ENCODE data around the gene CX3CL1. TPM values are rescaled to one million over a fixed set of nuclear protein-coding genes. Genes with fewer than 3 reads are reported as not detected.
A peak's percentile ranks its signal among the peaks of the same experiment; 100 is the strongest.

The CX3CL1 gene
- 23.4 and 57.3 TPM in 2 replicates for total RNA-seq (2016; rRNA removed; fragmentation: Illumina TruSeq; extraction: Trizol)
- total RNA-seq (2016; cell fraction: cytosol; rRNA removed; fragmentation: Illumina TruSeq; extraction: Trizol; ENCODE audit: low read depth), result 7.3 and 8.2 TPM in 2 replicates
- total RNA-seq (2016; cell fraction: insoluble cytoplasmic fraction; rRNA removed; fragmentation: Illumina TruSeq; extraction: Trizol), result 21.6 and 59.9 TPM in 2 replicates
- 22.2 and 22.7 TPM in 2 replicates for total RNA-seq (2016; cell fraction: membrane; rRNA removed; fragmentation: Illumina TruSeq; extraction: Trizol)
- total RNA-seq (2016; cell fraction: nucleus; rRNA removed; fragmentation: Illumina TruSeq; extraction: Trizol), result 62.3 and 70.4 TPM in 2 replicates
- polyA plus RNA-seq (2011; rRNA removed), result 60.8 and 96.8 TPM in 2 replicates
- 56.4 and 56.5 TPM in 2 replicates for polyA plus RNA-seq (2011; cell fraction: cytosol; rRNA removed)
- 79.9 and 86.1 TPM in 2 replicates for polyA plus RNA-seq (2011; cell fraction: nucleus; rRNA removed)
- polyA plus RNA-seq (2012), result 41.7 and 72.2 TPM in 2 replicates
- polyA plus RNA-seq (2016; cell fraction: cytosol; fragmentation: Illumina TruSeq; extraction: Trizol; ENCODE audit: low read depth), result 7.2 and 7.4 TPM in 2 replicates
- 27.9 and 36.9 TPM in 2 replicates for polyA plus RNA-seq (2016; cell fraction: insoluble cytoplasmic fraction; fragmentation: Illumina TruSeq; extraction: Trizol; ENCODE audit: low read depth)
- polyA plus RNA-seq (2016; cell fraction: membrane; fragmentation: Illumina TruSeq; extraction: Trizol; ENCODE audit: low read depth), result 15.0 and 15.2 TPM in 2 replicates
- 134 and 147 TPM in 2 replicates for polyA plus RNA-seq (2016; cell fraction: nucleus; fragmentation: Illumina TruSeq; extraction: Trizol; ENCODE audit: insufficient read depth, low read depth)
- polyA minus RNA-seq (2011; rRNA and poly(A)+ RNA removed; ENCODE audit: low replicate concordance), result 0.19 and 92.7 TPM in 2 replicates
- polyA minus RNA-seq (2011; cell fraction: cytosol; rRNA and poly(A)+ RNA removed), result 36.8 and 44.2 TPM in 2 replicates
- 38.0 and 38.2 TPM in 2 replicates for polyA minus RNA-seq (2011; cell fraction: nucleus; rRNA and poly(A)+ RNA removed)
- percentile 97 among the genes with signal in this experiment for Bru-seq, nascent RNA
- percentile 97 among the genes with signal in this experiment for BruChase-seq, experiment 1, labeled RNA remaining after a 6-hour chase
- percentile 99 among the genes with signal in this experiment for BruChase-seq, experiment 2, labeled RNA remaining after a 2-hour chase
- long read RNA-seq, experiment 1, transcript CX3CL1-201 (3 exons, 3,321 nt), result major isoform, 18 of 53 reads
- long read RNA-seq, experiment 1, partial matches to known transcripts, result 35 of 53 reads
- long read RNA-seq, experiment 1, other reads (novel, unspliced or antisense), result 0 of 53 reads
- long read RNA-seq, experiment 2, full-length matches to known transcripts, result 212 of 376 reads
- long read RNA-seq, experiment 2, partial matches to known transcripts, result 2 of 376 reads
- long read RNA-seq, experiment 2, other reads (novel, unspliced or antisense), result 162 of 376 reads

GRCh38 chr16:57372372-57373116, at the start of gene CX3CL1:
TSS of gene CX3CL1 (plus strand) at chr16:57372490. CDS start at chr16:57372569, 79 bp downstream.
- Histone ChIP-seq H3K36me3 (replicated peaks in 1 of 2; ENCODE audit: control insufficient read depth in 1 of 2, insufficient read depth in 2 of 2, low read length in 2 of 2) (peaks cover 3 to 11% of the 10 kb centered on the region in 2 experiments; a peak in 2 of 5 replicates), H3K27me3 (ENCODE audit: control insufficient read depth in 1 of 2, insufficient read depth in 2 of 2, low read length in 2 of 2) (no peaks in the 10 kb centered on the region; a peak in 1 of 5 replicates), H3K4me2 (ENCODE audit: low read depth, low read length) (peak within 1 kb of the TSS; percentile 98), H3K4me1 (ENCODE audit: insufficient read depth, low read length) (peaks cover 62% of the 10 kb centered on the region), H4K20me1 (ENCODE audit: insufficient read depth, low read length) (peaks cover 4% of the 10 kb centered on the region; the same call in 1 of the 2 replicates), H3K9ac (ENCODE audit: insufficient read depth, low read depth, low read length) (peak within 1 kb of the TSS; percentile 96), H2AFZ (ENCODE audit: low read length) (no peak within 1 kb of the TSS), H3K4me3 (replicated peaks in 1 of 3; ENCODE audit: insufficient read depth in 1 of 3, low read depth in 2 of 3, low read length in 3 of 3) (peak within 1 kb of the TSS; percentile 81 to 95 (median 84)), H3K9me3 (ENCODE audit: low read length) (no peaks in the 10 kb centered on the region), H3K27ac (ENCODE audit: extremely low read length, insufficient read depth, low read length) (peak within 1 kb of the TSS; percentile 99), H3K79me2 (ENCODE audit: insufficient read depth, low read length) (peaks cover 43% of the 10 kb centered on the region)
- peak; percentile 83 for ATAC-seq
- ChIA-PET CTCF (ENCODE audit: low intra/inter-chr PET ratio, low total read pairs) (interaction anchor here (1.2 to 2.3 kb wide), 2 partner anchors 45 to 72 kb away, joined by 4 to 7 read pairs; no protein-coding TSS in a partner anchor), POLR2A (interaction anchor here (0.6 to 7.7 kb wide), 54 partner anchors 9 to 765 kb away, joined by 3 to 303 read pairs (median 6); partner anchors contain the start of genes ARL2BP, CCL17, CETP and CFAP20)
- intact Hi-C loops (cut with micrococcal nuclease; ENCODE audit: unreplicated experiment), result loop anchor here (1.0 to 2.0 kb wide), 3 partner anchors 44 to 72 kb away; no protein-coding TSS in a partner anchor
- peak; percentile 100 for FAIRE-seq
- in situ Hi-C loops (cut with HindIII; ENCODE audit: extremely low pct_ligation_motif_present, low pct_unique_long_range_greater_than_20kb), result loop anchor here (5.0 kb wide), 1 partner anchor 70 kb away; no protein-coding TSS in a partner anchor
- DNase-seq (ENCODE audit: low spot score), result peak; percentile 99
- 0% methylated on average over 14 of the region's 23 CpGs for WGBS (ENCODE audit: low lambda C conversion rate)
- no TSS peak for BruUV-seq (replicated peaks)
- TF ChIP-seq ZBTB7A (CRISPR knock-in tag; IDR thresholded peaks at IDR 0.05), result peak; percentile 85
- TF ChIP-seq ZBTB46 (CRISPR knock-in tag; IDR thresholded peaks at IDR 0.05; ENCODE audit: borderline replicate concordance), result peak; percentile 94; the same call in 1 of the 2 replicates
- TF ChIP-seq ZNF567 (CRISPR knock-in tag; IDR thresholded peaks at IDR 0.05; ENCODE audit: borderline replicate concordance), result peak; percentile 44
- TF ChIP-seq ATF7 (IDR thresholded peaks at IDR 0.05), result no peak
- TF ChIP-seq ATF7 (CRISPR knock-in tag; IDR thresholded peaks at IDR 0.05), result peak; percentile 61
- TF ChIP-seq NBN (conservative IDR thresholded peaks at IDR 0.05), result no peak
- no peak; the same call in 1 of the 2 replicates for TF ChIP-seq ZNF280D (CRISPR knock-in tag; IDR thresholded peaks at IDR 0.05)
- no peak for TF ChIP-seq ZBTB33 (CRISPR knock-in tag; IDR thresholded peaks at IDR 0.05)

All from HepG2 (cell line).